IPS-15b (cell line): ENCODE data around the gene TBC1D25.
A peak's percentile ranks its signal among the peaks of the same experiment; 100 is the strongest.

Experiments
- H3K27me3 ChIP-seq: one replicate; pipeline ENCODE4 v1.6.1; 2013; ENCODE audit warnings: low read length; ENCODE audit not compliant: control insufficient read depth, insufficient read depth
- H3K36me3 ChIP-seq: one replicate; pipeline ENCODE4 v1.6.1; 2013; ENCODE audit warnings: low read length; ENCODE audit not compliant: control insufficient read depth, insufficient read depth
- H3K4me1 ChIP-seq: one replicate; pipeline ENCODE4 v1.6.1; 2013; ENCODE audit warnings: mild to moderate bottlenecking, low read length; ENCODE audit not compliant: control insufficient read depth, insufficient read depth
- H3K4me3 ChIP-seq: one replicate; pipeline ENCODE4 v1.5.1; 2013; ENCODE audit warnings: low read depth, low read length
- H3K9ac ChIP-seq: one replicate; pipeline ENCODE4 v1.6.1; 2013; ENCODE audit warnings: low read depth, mild to moderate bottlenecking, low read length
- H3K9me3 ChIP-seq: one replicate; pipeline ENCODE4 v1.6.1; 2013; ENCODE audit warnings: mild to moderate bottlenecking, low read length; ENCODE audit not compliant: control insufficient read depth, insufficient read depth

Gene TBC1D25

DNA sequence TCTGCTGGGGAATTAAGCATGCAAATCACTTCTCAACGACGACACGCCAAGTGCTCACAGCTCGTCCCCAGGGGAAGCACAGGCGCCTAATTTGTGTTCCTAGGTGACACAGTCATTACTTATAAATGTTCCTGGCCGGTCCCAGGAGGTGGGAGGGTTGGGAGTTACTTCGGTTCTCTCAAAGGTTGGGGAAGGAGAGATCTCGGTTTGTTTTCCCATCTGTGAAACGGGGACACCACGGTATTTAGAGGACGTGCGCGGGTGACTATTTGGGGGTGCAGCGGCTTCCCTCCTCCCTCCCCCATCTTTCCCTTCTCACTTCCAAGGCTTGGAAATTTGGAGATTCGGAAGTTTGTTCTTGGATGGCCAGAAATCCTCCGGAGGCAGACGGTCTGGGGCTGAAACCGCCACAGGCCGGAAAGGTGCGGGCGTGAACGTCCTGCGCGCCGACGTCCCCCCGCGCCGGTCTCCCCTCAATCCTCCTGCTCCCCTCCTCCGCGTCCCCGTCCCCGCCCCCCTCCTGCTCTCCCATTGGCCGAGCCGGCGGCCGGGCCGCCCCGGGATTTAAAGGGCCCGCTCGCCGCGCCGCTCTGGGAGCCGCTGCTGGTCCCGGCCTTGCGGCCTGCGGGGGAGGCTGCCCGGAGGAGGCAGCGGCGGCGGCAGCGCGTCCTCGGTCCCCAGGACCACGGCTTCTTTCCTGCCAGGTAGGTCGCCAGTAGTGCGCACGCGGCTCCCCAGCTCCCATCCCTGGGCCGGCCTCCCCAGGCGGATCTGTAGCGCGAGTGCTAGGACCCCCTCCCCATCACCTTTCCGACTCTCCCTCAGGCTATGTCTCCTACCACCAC lies 30.9 kb upstream of the TBC1D25 start, which contains the start of gene PORCN:
Gene PORCN, plus strand, starts transcription at position 593 of the 845 bp plus-strand sequence. CDS start 829 bp downstream, outside the sequence.
- Histone ChIP-seq H3K9ac (no peak within 1 kb of the TSS), H3K9me3 (no peaks in the 10 kb centered on the region), H3K36me3 (no peaks in the 10 kb centered on the region), H3K27me3 (no peaks in the 10 kb centered on the region), H3K4me3 (peak within 1 kb of the TSS; percentile 64), H3K4me1 (no peaks in the 10 kb centered on the region)

- Histone ChIP-seq H3K27me3 (no peaks in the 10 kb centered on the region), H3K9me3 (no peaks in the 10 kb centered on the region), H3K4me1 (no peaks in the 10 kb centered on the region), H3K4me3 (peak overlapping the region; percentile 64), H3K36me3 (no peaks in the 10 kb centered on the region), H3K9ac (no peak overlapping the region)
Measured at GRCh38 chrX:48509245-48509590, 30.3 kb upstream of the TBC1D25 start.

- no peaks in the 10 kb centered on the region for H3K36me3 ChIP-seq
- no peak overlapping the region for H3K9ac ChIP-seq
- no peaks in the 10 kb centered on the region for H3K4me1 ChIP-seq
- no peaks in the 10 kb centered on the region for H3K9me3 ChIP-seq
- peak overlapping the region; percentile 64 for H3K4me3 ChIP-seq
- H3K27me3 ChIP-seq: no peaks in the 10 kb centered on the region
Measured at GRCh38 chrX:48509619-48510018, 29.9 kb upstream of the TBC1D25 start.

GRCh38 chrX:48511560-48511959 lies 28.0 kb upstream of the TBC1D25 start:
- Histone ChIP-seq H3K4me3 (no peak overlapping the region), H3K9ac (no peak overlapping the region), H3K27me3 (no peaks in the 10 kb centered on the region), H3K36me3 (peaks cover 2% of the 10 kb centered on the region), H3K4me1 (no peaks in the 10 kb centered on the region), H3K9me3 (no peaks in the 10 kb centered on the region)

- no peaks in the 10 kb centered on the region for H3K27me3 ChIP-seq
- peaks cover 2% of the 10 kb centered on the region for H3K36me3 ChIP-seq
- no peak overlapping the region for H3K4me3 ChIP-seq
- no peaks in the 10 kb centered on the region for H3K9me3 ChIP-seq
- no peaks in the 10 kb centered on the region for H3K4me1 ChIP-seq
- no peak overlapping the region for H3K9ac ChIP-seq
Measured at GRCh38 chrX:48512371-48512935, 27.1 kb upstream of the TBC1D25 start.

GRCh38 chrX:48513670-48514069 lies 25.8 kb upstream of the TBC1D25 start:
- H3K27me3 ChIP-seq: no peaks in the 10 kb centered on the region
- no peaks in the 10 kb centered on the region for H3K9me3 ChIP-seq
- no peak overlapping the region for H3K4me3 ChIP-seq
- H3K4me1 ChIP-seq: no peaks in the 10 kb centered on the region
- no peak overlapping the region for H3K9ac ChIP-seq
- H3K36me3 ChIP-seq: peaks cover 2% of the 10 kb centered on the region

DNA sequence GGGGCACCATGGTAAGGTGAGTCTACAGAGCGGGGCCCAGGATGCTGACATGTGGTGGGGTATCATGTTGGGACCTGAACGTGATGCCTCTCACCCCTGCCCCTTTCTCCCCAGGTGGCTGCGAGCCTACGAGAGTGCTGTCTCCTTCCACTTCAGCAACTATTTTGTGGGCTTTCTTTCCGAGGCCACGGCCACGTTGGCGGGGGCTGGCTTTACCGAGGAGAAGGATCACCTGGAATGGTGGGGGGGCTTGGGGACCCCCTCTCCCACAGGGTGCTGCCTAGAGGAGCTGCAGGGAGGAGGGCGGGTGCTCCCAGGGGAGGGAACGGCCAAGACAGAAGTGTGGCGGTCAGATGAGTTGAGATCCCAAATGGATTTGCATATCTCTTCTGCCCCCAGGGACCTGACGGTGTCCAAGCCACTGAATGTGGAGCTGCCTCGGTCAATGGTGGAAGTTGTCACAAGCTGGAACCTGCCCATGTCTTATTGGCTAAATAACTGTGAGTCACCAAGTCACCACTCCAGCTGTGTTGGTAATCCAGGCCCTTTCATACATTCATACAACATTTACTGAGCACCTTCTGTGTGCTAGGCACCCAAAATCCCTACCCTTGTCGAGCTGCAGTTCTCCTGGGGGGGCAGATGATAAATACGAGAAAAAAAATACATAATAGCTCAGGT lies 25.2 kb upstream of the TBC1D25 start:
- H3K9me3 ChIP-seq: no peaks in the 10 kb centered on the region
- no peaks in the 10 kb centered on the region for H3K27me3 ChIP-seq
- peaks cover 2% of the 10 kb centered on the region for H3K36me3 ChIP-seq
- no peak overlapping the region for H3K9ac ChIP-seq
- no peak overlapping the region for H3K4me3 ChIP-seq
- no peaks in the 10 kb centered on the region for H3K4me1 ChIP-seq

DNA sequence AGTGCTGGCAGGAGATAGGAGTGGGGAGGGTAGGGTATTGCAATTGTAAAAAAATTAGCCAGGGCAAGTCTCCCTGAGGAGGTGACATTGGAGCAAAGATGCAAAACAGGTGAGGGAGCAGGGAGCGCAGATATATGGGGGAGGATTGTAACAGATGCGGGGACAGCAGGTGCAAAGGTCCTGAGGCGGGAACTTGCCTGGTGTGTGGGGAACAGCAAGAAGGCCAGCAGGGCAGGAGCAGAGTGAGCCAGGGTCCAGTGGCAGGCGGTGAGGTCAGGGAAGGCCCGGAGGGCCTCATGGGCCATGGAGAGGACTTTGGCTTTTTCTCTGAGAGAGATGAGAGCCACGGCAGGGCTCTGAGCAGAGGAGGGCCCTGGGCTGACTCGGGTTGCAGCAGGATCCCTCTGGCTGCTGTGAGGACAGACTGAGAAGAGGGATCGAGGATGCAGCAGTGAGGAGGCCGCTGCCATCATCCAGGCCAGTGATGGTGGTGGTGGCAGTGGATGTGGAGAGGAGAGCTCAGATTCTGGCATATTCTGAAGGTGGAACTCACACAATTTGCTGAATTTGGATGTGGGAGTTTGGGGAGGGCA lies 24.6 kb upstream of the TBC1D25 start:
- no peak overlapping the region for H3K4me3 ChIP-seq
- H3K27me3 ChIP-seq: no peaks in the 10 kb centered on the region
- no peak overlapping the region for H3K9ac ChIP-seq
- H3K36me3 ChIP-seq: peaks cover 2% of the 10 kb centered on the region
- no peaks in the 10 kb centered on the region for H3K9me3 ChIP-seq
- H3K4me1 ChIP-seq: no peaks in the 10 kb centered on the region

- Histone ChIP-seq H3K4me3 (no peak overlapping the region), H3K4me1 (no peaks in the 10 kb centered on the region), H3K9ac (no peak overlapping the region), H3K36me3 (peaks cover 2% of the 10 kb centered on the region), H3K9me3 (no peaks in the 10 kb centered on the region), H3K27me3 (no peaks in the 10 kb centered on the region)
Measured at GRCh38 chrX:48515842-48516241, 23.7 kb upstream of the TBC1D25 start.

DNA sequence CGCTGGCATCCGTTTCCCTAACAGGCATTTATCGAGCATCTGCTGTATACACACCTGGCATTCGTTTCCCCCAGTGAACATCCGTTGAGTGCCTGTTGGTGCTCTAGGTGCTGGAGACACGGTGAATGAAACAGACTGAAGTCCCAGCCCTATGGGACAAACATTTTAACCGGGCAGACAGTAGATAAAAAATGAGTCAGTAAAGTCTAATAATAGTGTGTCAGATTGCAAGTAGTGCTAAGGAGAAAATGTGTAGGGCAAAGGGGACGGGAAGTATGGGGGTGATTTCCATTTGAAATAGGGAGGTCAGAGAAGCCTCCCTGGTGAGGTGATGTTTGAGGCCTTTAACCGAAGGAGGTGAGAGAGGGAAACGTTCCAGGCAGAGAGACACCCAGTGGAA lies 23.2 kb upstream of the TBC1D25 start:
- Histone ChIP-seq H3K27me3 (no peaks in the 10 kb centered on the region), H3K9me3 (no peaks in the 10 kb centered on the region), H3K36me3 (peaks cover 2% of the 10 kb centered on the region), H3K4me1 (no peaks in the 10 kb centered on the region), H3K4me3 (no peak overlapping the region), H3K9ac (no peak overlapping the region)

- no peak overlapping the region for H3K9ac ChIP-seq
- H3K36me3 ChIP-seq: peaks cover 2% of the 10 kb centered on the region
- no peaks in the 10 kb centered on the region for H3K9me3 ChIP-seq
- H3K27me3 ChIP-seq: no peaks in the 10 kb centered on the region
- H3K4me1 ChIP-seq: no peaks in the 10 kb centered on the region
- no peak overlapping the region for H3K4me3 ChIP-seq
Measured at GRCh38 chrX:48516987-48517386, 22.5 kb upstream of the TBC1D25 start.
